H1 (cell line): ENCODE results near the gene SAE1. TPM values are rescaled to one million over a fixed set of nuclear protein-coding genes. Genes with fewer than 3 reads are reported as not detected.

Experiments used
- ASH2L ChIP-seq: fragments of 200-600, 300-600 bp; sonication (generic); IDR thresholded peaks from one replicate; pipeline ENCODE4 v1.7.1; 2017; ENCODE audit warnings: low read length
- CBX5 ChIP-seq: fragments of 300-800, 300-1000 bp; sonication (generic); IDR thresholded peaks from 2 replicates; pipeline ENCODE4 v1.7.1; 2016; ENCODE audit warnings: antibody characterized with exemption, low read length, low read depth
- CHD7 ChIP-seq: fragments of 300-600 bp; sonication (generic); IDR thresholded peaks from 2 replicates; pipeline ENCODE4 v1.7.1; 2012; ENCODE audit warnings: low read length, moderate library complexity, mild to moderate bottlenecking, inconsistent platforms; ENCODE audit not compliant: insufficient replicate concordance
- FOSL1 ChIP-seq: IDR thresholded peaks from 2 replicates; pipeline ENCODE4 v1.6.1; 2011; ENCODE audit warnings: mild to moderate bottlenecking, low read depth, low read length, moderate library complexity; ENCODE audit not compliant: insufficient read depth
- JUND ChIP-seq: IDR thresholded peaks from 2 replicates; pipeline ENCODE4 v1.6.1; 2011; ENCODE audit warnings: mild to moderate bottlenecking, improper control_type of control experiment, low read length
- TBP ChIP-seq: IDR thresholded peaks from 2 replicates; pipeline ENCODE4 v1.6.1; 2011; ENCODE audit warnings: low read depth, low read length, improper control_type of control experiment
- polyA plus RNA-seq, 7 experiments: library from polyadenylated mRNA; depleted of rRNA in 3 of 7; stranded (reverse) in 5 of 7; unstranded in 2 of 7; fragments of >200 nt in 5 of 7; fragments of 200-250 nt in 2 of 7; gene quantifications; 1 replicate in 5 of 7; 2 replicates in 1 of 7; 4 replicates in 1 of 7; pipeline versions ENCODE4 v1.2.1 to v1.2.3, GENCODE V29; 2011 to 2013; ENCODE audit warnings: missing spikeins in 2 of 7, mixed read lengths in 2 of 7
- total RNA-seq: library from RNA; stranded (reverse); fragmentation: NEBNext Ultra II Directional; extraction: Animal tissue kit (Norgen Biotek cat#: 25700); gene quantifications from 2 replicates; pipeline ENCODE4 v1.2.1, GENCODE V29; 2021

Gene SAE1
- total and polyA plus RNA-seq, 2 of the 8 experiments (the other 6 are each of a cell fraction or from before 2014, with no cell fraction given), result 213 to 268 TPM

- TF ChIP-seq CHD7 (no peak), TBP (no peak), JUND (no peak), CBX5 (no peak), ASH2L (no peak), FOSL1 (no peak)
Measured at GRCh38 chr19:47183601-47184000, 53.0 kb downstream of the SAE1 start (continued).
